HG02763 (cell line): ENCODE data around the gene RBMS3.
"Not testable (repeated sequence)": the region's sequence is repeated elsewhere in the genome, so short reads cannot be mapped to it uniquely, and the experiment has no call there.

Experiments used
- ATAC-seq: cut with Tn5 transposase; IDR thresholded peaks from one replicate; pipeline ENCODE4 v1.9.1; 2021; ENCODE audit warnings: mild to moderate bottlenecking, moderate library complexity; ENCODE audit not compliant: unreplicated experiment

RBMS3 gene

DNA sequence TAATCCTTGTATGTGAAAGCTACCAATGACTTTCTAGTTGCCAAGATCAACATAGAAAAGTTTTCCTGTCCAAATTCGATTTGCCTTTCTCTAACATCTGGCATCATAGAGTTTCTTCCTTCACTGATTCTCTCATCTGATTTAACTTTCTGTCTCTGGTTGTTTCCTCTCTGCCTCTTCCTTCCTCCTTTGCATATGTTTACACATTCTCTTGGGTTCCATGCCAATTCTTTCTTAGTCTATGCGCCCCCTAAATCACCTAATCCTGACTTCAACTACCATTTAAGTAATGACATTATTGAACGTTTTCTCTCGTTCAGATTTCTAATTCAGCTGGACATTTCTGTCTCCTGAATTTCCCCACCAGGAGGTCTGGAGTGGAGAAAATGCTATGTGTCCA, 763.6 kb downstream of the RBMS3 start:
- ATAC-seq = no peak

- no peak for ATAC-seq
Observed at GRCh38 chr3:30048431-30048830, 767.6 kb downstream of the RBMS3 start.

DNA sequence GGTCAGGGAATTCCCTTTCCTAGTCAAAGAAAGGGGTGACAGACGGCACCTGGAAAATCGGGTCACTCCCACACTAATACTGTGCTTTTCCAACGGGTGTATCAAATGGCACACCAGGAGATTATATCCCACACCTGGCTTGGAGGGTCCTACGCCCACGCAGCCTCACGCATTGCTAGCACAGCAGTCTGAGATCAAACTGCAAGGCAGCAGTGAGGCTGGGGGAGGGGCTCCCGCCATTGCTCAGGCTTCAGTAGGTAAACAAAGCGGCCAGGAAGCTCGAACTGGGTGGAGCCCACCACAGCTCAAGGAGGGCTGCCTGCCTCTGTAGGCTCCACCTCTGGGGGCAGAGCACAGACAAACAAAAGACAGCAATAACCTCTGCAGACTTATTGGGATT, 769.2 kb downstream of the RBMS3 start:
- not testable (repeated sequence) for ATAC-seq

GRCh38 chr3:30059240-30059639, 778.4 kb downstream of the RBMS3 start:
- ATAC-seq = no peak
